Tibial nerve (tissue), 4 donors: Measurements from ENCODE around the gene GSTM5.
"Not testable (repeated sequence)": the region's sequence is repeated elsewhere in the genome, so short reads cannot be mapped to it uniquely, and the experiment has no call there.

Experiments used
- EP300 ChIP-seq, 2 donors: sonication (generic); formaldehyde crosslinking; IDR thresholded peaks; one replicate each; pipeline ENCODE4 v1.6.1; 2017; ENCODE audit warnings: antibody characterized with exemption in 2 of 2, mild to moderate bottlenecking in 1 of 2
- POLR2A ChIP-seq, 2 donors: fragments of 450-650 bp; IDR thresholded peaks; one replicate each; pipeline ENCODE4 v1.6.1; 2017; ENCODE audit warnings: antibody characterized with exemption in 2 of 2, mild to moderate bottlenecking in 2 of 2, moderate library complexity in 2 of 2
- TF ChIP-seq, protein P1 (sequence below), 5 experiments: fragments of 200-600 bp in 3 of 5; fragments of 450-650 bp in 2 of 5; sonication (generic) in 3 of 5; IDR thresholded peaks; one replicate each; pipeline ENCODE4 v1.5.1; 2016 to 2019; ENCODE audit warnings: antibody characterized with exemption in 5 of 5, mild to moderate bottlenecking in 3 of 5, moderate library complexity in 2 of 5

- TF ChIP-seq, protein P1, sequence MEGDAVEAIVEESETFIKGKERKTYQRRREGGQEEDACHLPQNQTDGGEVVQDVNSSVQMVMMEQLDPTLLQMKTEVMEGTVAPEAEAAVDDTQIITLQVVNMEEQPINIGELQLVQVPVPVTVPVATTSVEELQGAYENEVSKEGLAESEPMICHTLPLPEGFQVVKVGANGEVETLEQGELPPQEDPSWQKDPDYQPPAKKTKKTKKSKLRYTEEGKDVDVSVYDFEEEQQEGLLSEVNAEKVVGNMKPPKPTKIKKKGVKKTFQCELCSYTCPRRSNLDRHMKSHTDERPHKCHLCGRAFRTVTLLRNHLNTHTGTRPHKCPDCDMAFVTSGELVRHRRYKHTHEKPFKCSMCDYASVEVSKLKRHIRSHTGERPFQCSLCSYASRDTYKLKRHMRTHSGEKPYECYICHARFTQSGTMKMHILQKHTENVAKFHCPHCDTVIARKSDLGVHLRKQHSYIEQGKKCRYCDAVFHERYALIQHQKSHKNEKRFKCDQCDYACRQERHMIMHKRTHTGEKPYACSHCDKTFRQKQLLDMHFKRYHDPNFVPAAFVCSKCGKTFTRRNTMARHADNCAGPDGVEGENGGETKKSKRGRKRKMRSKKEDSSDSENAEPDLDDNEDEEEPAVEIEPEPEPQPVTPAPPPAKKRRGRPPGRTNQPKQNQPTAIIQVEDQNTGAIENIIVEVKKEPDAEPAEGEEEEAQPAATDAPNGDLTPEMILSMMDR (IDR thresholded peaks at IDR 0.05): not testable (repeated sequence)
- not testable (repeated sequence) for TF ChIP-seq EP300, POLR2A (IDR thresholded peaks at IDR 0.05)
These were observed 26.2 kb upstream of the GSTM5 start for GRCh38 chr1:109685890-109686289.
